H1 (cell line): ENCODE results near the gene TM9SF1. TPM values are rescaled to one million over a fixed set of nuclear protein-coding genes. Genes with fewer than 3 reads are reported as not detected.
A peak's percentile ranks its signal among the peaks of the same experiment; 100 is the strongest.

Experiments used
- CTCF ChIA-PET: fragments of 300-600 bp; sonication (Branson Sonifier 250); formaldehyde crosslinking; loops from one replicate; lab custom pipeline; 2021; ENCODE audit not compliant: partially characterized antibody; lab: Charles Lee
- POLR2A ChIA-PET: fragments of 300-600 bp; sonication (Branson Sonifier 250); formaldehyde crosslinking; loops from one replicate; lab custom pipeline; 2021; ENCODE audit warnings: inconsistent platforms; ENCODE audit not compliant: partially characterized antibody; lab: Charles Lee
- DNase-seq, 2 experiments: peaks; one replicate each; pipeline versions ENCODE4 v3.0.0 to v3.0.0-alpha.2; 2010 to 2022; ENCODE audit warnings: low spot score in 2 of 2, low read depth in 1 of 2, mixed read lengths in 1 of 2
- FAIRE-seq: peaks from 2 replicates; lab custom pipeline; 2011; peaks lifted over from hg19 to GRCh38; lab: Jason Lieb, UNC
- H2AFZ ChIP-seq: 2 replicates; pipeline ENCODE4 v1.8.1; 2012; ENCODE audit warnings: low read length, inconsistent platforms
- H2AK5ac ChIP-seq: 2 replicates; pipeline ENCODE4 v1.6.1; 2013; ENCODE audit warnings: low read depth, low read length
- H2BK120ac ChIP-seq: replicated peaks from 2 replicates; pipeline ENCODE3; 2013; ENCODE audit warnings: low read depth, low read length, inconsistent platforms
- H2BK12ac ChIP-seq: 2 replicates; pipeline ENCODE4 v1.6.1; 2013; ENCODE audit warnings: low read depth, low read length
- H2BK15ac ChIP-seq: 2 replicates; pipeline ENCODE4 v1.6.1; 2013; ENCODE audit warnings: low read length
- H2BK20ac ChIP-seq: 2 replicates; pipeline ENCODE4 v1.6.1; 2013; ENCODE audit warnings: low read length
- H2BK5ac ChIP-seq: 2 replicates; pipeline ENCODE4 v1.6.1; 2013; ENCODE audit warnings: low read depth, low read length
- H3K14ac ChIP-seq: 2 replicates; pipeline ENCODE4 v1.6.1; 2013; ENCODE audit warnings: inconsistent platforms; ENCODE audit not compliant: insufficient read length
- H3K18ac ChIP-seq: 2 replicates; pipeline ENCODE4 v1.6.1; 2013; ENCODE audit warnings: low read length; ENCODE audit errors: extremely low read depth
- H3K23ac ChIP-seq: 2 replicates; pipeline ENCODE4 v1.6.1; 2013; ENCODE audit warnings: inconsistent platforms; ENCODE audit not compliant: insufficient read length
- H3K23me2 ChIP-seq: 2 replicates; pipeline ENCODE4 v1.6.1; 2013; ENCODE audit warnings: low read depth, low read length
- H3K27ac ChIP-seq: 2 replicates; pipeline ENCODE4 v1.6.1; 2011; ENCODE audit warnings: low read depth, low read length, inconsistent platforms
- H3K27me3 ChIP-seq, 4 experiments: replicated peaks in 1 of 4; 1 replicate in 1 of 4; 2 replicates in 3 of 4; pipeline versions ENCODE4 v1.6.1 to v1.8.1; 2011 to 2013; ENCODE audit warnings: low read length in 3 of 4, mild to moderate bottlenecking in 3 of 4, inconsistent platforms in 2 of 4, mixed read lengths in 2 of 4, moderate library complexity in 1 of 4; ENCODE audit not compliant: control insufficient read depth in 3 of 4, insufficient read depth in 3 of 4; ENCODE audit errors: extremely low read depth in 1 of 4
- H3K36me3 ChIP-seq, 4 experiments: 2 replicates each; pipeline versions ENCODE4 v1.6.1 to v1.8.1; 2011 to 2013; ENCODE audit warnings: mild to moderate bottlenecking in 4 of 4, low read length in 3 of 4, moderate library complexity in 2 of 4, control low read depth in 1 of 4, inconsistent platforms in 1 of 4; ENCODE audit not compliant: insufficient read depth in 4 of 4, control insufficient read depth in 2 of 4
- H3K4ac ChIP-seq: replicated peaks from 2 replicates; pipeline ENCODE3; 2013; ENCODE audit warnings: low read length, low read depth, mixed read lengths, inconsistent platforms; ENCODE audit not compliant: insufficient read length
- H3K4me1 ChIP-seq, 4 experiments: replicated peaks in 1 of 4; 1 replicate in 1 of 4; 2 replicates in 3 of 4; pipeline versions ENCODE4 v1.6.1 to v1.8.1; 2011 to 2013; ENCODE audit warnings: low read length in 3 of 4, inconsistent platforms in 2 of 4, mixed read lengths in 1 of 4; ENCODE audit not compliant: insufficient read depth in 4 of 4, control insufficient read depth in 3 of 4
- H3K4me2 ChIP-seq, 2 experiments: 2 replicates each; pipeline versions ENCODE4 v1.6.1 to v1.8.1; 2011 to 2013; ENCODE audit warnings: low read depth in 2 of 2, low read length in 2 of 2, control low read depth in 1 of 2, inconsistent platforms in 1 of 2, mild to moderate bottlenecking in 1 of 2; ENCODE audit not compliant: insufficient read depth in 1 of 2
- H3K4me3 ChIP-seq, 4 experiments: fragments of 200-600, 300-600 bp in 1 of 4; sonication (generic), shearing (Covaris generic), sonication (Bioruptor Twin) in 1 of 4; 2 replicates each; pipeline versions ENCODE4 v1.5.1 to v1.8.1; 2011 to 2016; ENCODE audit warnings: low read length in 4 of 4, low read depth in 3 of 4, control low read depth in 2 of 4, inconsistent platforms in 2 of 4, mild to moderate bottlenecking in 2 of 4, mixed read lengths in 1 of 4, moderate library complexity in 1 of 4; ENCODE audit not compliant: insufficient read depth in 2 of 4; ENCODE audit errors: extremely low read depth in 1 of 4
- H3K56ac ChIP-seq: replicated peaks from 2 replicates; pipeline ENCODE3; 2013; ENCODE audit warnings: low read depth, mild to moderate bottlenecking, mixed read lengths, low read length, inconsistent platforms; ENCODE audit not compliant: insufficient read length
- H3K79me1 ChIP-seq: 2 replicates; pipeline ENCODE4 v1.6.1; 2013; ENCODE audit warnings: low read depth, low read length, control low read depth
- H3K79me2 ChIP-seq, 2 experiments: 2 replicates each; pipeline versions ENCODE4 v1.6.1 to v1.8.1; 2012 to 2013; ENCODE audit warnings: low read length in 2 of 2, mild to moderate bottlenecking in 2 of 2, inconsistent platforms in 1 of 2; ENCODE audit not compliant: insufficient read depth in 2 of 2, control insufficient read depth in 1 of 2
- H3K9ac ChIP-seq, 4 experiments: replicated peaks in 1 of 4; 1 replicate in 1 of 4; 2 replicates in 3 of 4; pipeline versions ENCODE4 v1.6.1 to v1.8.1; 2011 to 2013; ENCODE audit warnings: low read depth in 3 of 4, low read length in 3 of 4, control low read depth in 2 of 4, mild to moderate bottlenecking in 2 of 4, moderate library complexity in 2 of 4, inconsistent platforms in 1 of 4; ENCODE audit errors: extremely low read depth in 1 of 4
- H3K9me3 ChIP-seq, 2 experiments: 2 replicates each; pipeline versions ENCODE4 v1.6.1 to v1.8.1; 2012 to 2013; ENCODE audit warnings: mild to moderate bottlenecking in 2 of 2, moderate library complexity in 2 of 2, control low read depth in 1 of 2, inconsistent platforms in 1 of 2, low read depth in 1 of 2, low read length in 1 of 2, mixed read lengths in 1 of 2; ENCODE audit not compliant: insufficient read depth in 2 of 2
- H4K20me1 ChIP-seq, 2 experiments: replicated peaks in 1 of 2; 2 replicates each; pipeline versions ENCODE3 to v1.8.1; 2011 to 2013; ENCODE audit warnings: inconsistent platforms in 2 of 2, low read length in 2 of 2, mild to moderate bottlenecking in 1 of 2; ENCODE audit not compliant: insufficient read depth in 2 of 2, control insufficient read depth in 1 of 2
- H4K5ac ChIP-seq: 2 replicates; pipeline ENCODE4 v1.6.1; 2013; ENCODE audit warnings: low read length, low read depth, mixed read lengths, inconsistent platforms; ENCODE audit not compliant: insufficient read length
- H4K8ac ChIP-seq: 2 replicates; pipeline ENCODE4 v1.8.0; 2013; ENCODE audit warnings: mild to moderate bottlenecking, moderate library complexity, low read length, inconsistent platforms; ENCODE audit not compliant: insufficient read depth; ENCODE audit errors: extremely low read depth
- H4K91ac ChIP-seq: replicated peaks from 2 replicates; pipeline ENCODE3; 2013; ENCODE audit warnings: low read length, mixed read lengths, inconsistent platforms; ENCODE audit not compliant: insufficient read length
- CEBPB ChIP-seq: IDR thresholded peaks from 2 replicates; pipeline ENCODE4 v1.6.1; 2012; ENCODE audit warnings: low read depth, low read length
- HDAC6 ChIP-seq: IDR thresholded peaks from one replicate; pipeline ENCODE4 v1.7.1; 2012; ENCODE audit warnings: low read depth, mild to moderate bottlenecking, inconsistent platforms, low read length, moderate library complexity
- POLR2AphosphoS5 ChIP-seq: IDR thresholded peaks from 2 replicates; pipeline ENCODE4 v1.6.1; 2011; ENCODE audit warnings: low read depth, low read length
- RXRA ChIP-seq: IDR thresholded peaks from 2 replicates; pipeline ENCODE4 v1.6.1; 2011; ENCODE audit warnings: low read depth, mild to moderate bottlenecking, low read length, moderate library complexity; ENCODE audit not compliant: insufficient read depth
- TEAD4 ChIP-seq: IDR thresholded peaks from 2 replicates; pipeline ENCODE4 v1.6.1; 2012; ENCODE audit warnings: low read depth, low read length, inconsistent platforms, mixed read lengths
- WGBS, 2 experiments: shearing (Covaris generic) in 1 of 2; methylation state at CpG; one replicate each; pipeline versions ENCODE4 v1.1.6 to v1.1.7; 2013 to 2015; ENCODE audit warnings: low lambda C conversion rate in 2 of 2, mixed read lengths in 2 of 2, inconsistent platforms in 1 of 2, low coverage in 1 of 2, missing lambda C conversion rate in 1 of 2; ENCODE audit not compliant: insufficient replicate concordance in 2 of 2, insufficient coverage in 1 of 2, insufficient read length in 1 of 2; ENCODE audit errors: extremely low coverage in 1 of 2, missing lambda C conversion rate in 1 of 2; 5-methylcytosine and 5-hydroxymethylcytosine counted together
- polyA plus RNA-seq, 7 experiments: library from polyadenylated mRNA; depleted of rRNA in 3 of 7; stranded (reverse) in 5 of 7; unstranded in 2 of 7; fragments of >200 nt in 5 of 7; fragments of 200-250 nt in 2 of 7; gene quantifications; 1 replicate in 5 of 7; 2 replicates in 1 of 7; 4 replicates in 1 of 7; pipeline versions ENCODE4 v1.2.1 to v1.2.3, GENCODE V29; 2011 to 2013; ENCODE audit warnings: missing spikeins in 2 of 7, mixed read lengths in 2 of 7
- total RNA-seq: library from RNA; stranded (reverse); fragmentation: NEBNext Ultra II Directional; extraction: Animal tissue kit (Norgen Biotek cat#: 25700); gene quantifications from 2 replicates; pipeline ENCODE4 v1.2.1, GENCODE V29; 2021

Gene TM9SF1
- total and polyA plus RNA-seq, 2 of the 8 experiments (the other 6 are each of a cell fraction or from before 2014, with no cell fraction given): 22.2 to 29.2 TPM

DNA sequence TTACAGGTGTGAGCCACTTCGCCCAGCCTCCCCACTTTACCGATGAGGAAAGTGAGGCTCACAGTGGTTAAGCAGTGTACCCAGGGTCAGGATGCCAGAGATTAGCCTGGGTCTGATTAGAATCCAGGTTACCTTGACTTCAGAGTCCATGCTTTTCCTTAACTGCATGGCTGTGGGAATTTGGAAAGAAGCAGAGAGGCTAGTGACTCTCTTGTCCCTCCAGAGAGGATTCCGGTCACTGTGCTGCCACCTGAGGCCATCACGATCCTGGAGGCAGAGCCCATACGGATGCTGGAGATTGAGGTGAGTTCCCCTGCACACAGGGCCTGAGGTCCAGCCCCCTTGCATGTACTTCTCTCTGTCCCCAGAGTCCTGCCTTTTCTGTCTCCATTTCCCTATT, 18.6 kb downstream of the TM9SF1 start:
- Histone ChIP-seq H3K18ac (no peak overlapping the region), H3K4ac (no peak overlapping the region), H2BK20ac (no peak overlapping the region), H3K36me3 (peaks cover 10 to 29% (median 28%) of the 10 kb centered on the region in 4 experiments), H2AK5ac (no peak overlapping the region), H3K14ac (no peak overlapping the region), H2AFZ (no peak overlapping the region)
- DNase-seq: no peak
- WGBS, 2 experiments: 93% methylated on average over 5 of the region's 5 CpGs; no CpG with 5 or more reads in 1 of the 2 experiments
- TF ChIP-seq CEBPB: no peak
- TF ChIP-seq TEAD4: no peak
- no peak for TF ChIP-seq HDAC6
- 0 out of 2 replicates have a peak, but pooled peaks have one; percentile 25 for TF ChIP-seq POLR2AphosphoS5
- no peak for TF ChIP-seq RXRA
- TF ChIP-seq, all 59 proteins: peak for 1
- H3K56ac ChIP-seq: no peak overlapping the region
- H3K4me2 ChIP-seq: no peak overlapping the region
- peaks cover 0 to 9% (median 7%) of the 10 kb centered on the region in 4 experiments; a peak in 4 of 7 replicates for H3K4me1 ChIP-seq
- H3K4me3 ChIP-seq: no peak overlapping the region
- H2BK12ac ChIP-seq: no peak overlapping the region
- H3K27me3 ChIP-seq: no peaks in the 10 kb centered on the region
- H3K27ac ChIP-seq: no peak overlapping the region
- no peaks in the 10 kb centered on the region for H3K9me3 ChIP-seq
- peaks cover 5% of the 10 kb centered on the region; the same call in 1 of the 2 replicates for H3K23me2 ChIP-seq
- no peak overlapping the region for H2BK5ac ChIP-seq
- H4K91ac ChIP-seq: no peak overlapping the region
- H4K20me1 ChIP-seq: peaks cover 2 to 15% of the 10 kb centered on the region in 2 experiments
- FAIRE-seq: no peak
- H3K23ac ChIP-seq: no peak overlapping the region
- H4K5ac ChIP-seq: no peak overlapping the region
- H2BK120ac ChIP-seq: no peak overlapping the region
- H3K9ac ChIP-seq: no peak overlapping the region
- ChIA-PET POLR2A (interaction anchor here (1.2 to 10.7 kb wide), 9 partner anchors 11 to 102 kb away, joined by 4 to 158 read pairs (median 5); partner anchors contain the start of genes IPO4, IRF9 and PSME1), CTCF (interaction anchor here (1.0 to 1.1 kb wide), 3 partner anchors 65 to 126 kb away, joined by 3 to 4 read pairs (median 3); no protein-coding TSS in a partner anchor)
- no peak overlapping the region for H2BK15ac ChIP-seq
- no peak overlapping the region for H4K8ac ChIP-seq
- H3K79me1 ChIP-seq: no peaks in the 10 kb centered on the region
- H3K79me2 ChIP-seq: no peaks in the 10 kb centered on the region
